DOHH2 (cell line): Measurements from ENCODE around the gene CAMTA1.

Source experiments
- EZH2phosphoT487 ChIP-seq: fragments of 200-600 bp; sonication (generic); IDR thresholded peaks from 2 replicates; pipeline ENCODE4 v1.6.1; 2017; ENCODE audit warnings: borderline replicate concordance, mild to moderate bottlenecking, antibody characterized with exemption, low read length, moderate library complexity, mixed read lengths
- TF ChIP-seq, protein P1 (sequence below): fragments of 200-600 bp; sonication (generic); IDR thresholded peaks from one replicate; pipeline ENCODE4 v1.5.1; 2014; ENCODE audit warnings: antibody characterized with exemption, mild to moderate bottlenecking, low read depth, low read length; ENCODE audit not compliant: poor library complexity, severe bottlenecking

GRCh38 chr1:7348073-7348472, 562.8 kb downstream of the CAMTA1 start:
- TF ChIP-seq, protein P1, sequence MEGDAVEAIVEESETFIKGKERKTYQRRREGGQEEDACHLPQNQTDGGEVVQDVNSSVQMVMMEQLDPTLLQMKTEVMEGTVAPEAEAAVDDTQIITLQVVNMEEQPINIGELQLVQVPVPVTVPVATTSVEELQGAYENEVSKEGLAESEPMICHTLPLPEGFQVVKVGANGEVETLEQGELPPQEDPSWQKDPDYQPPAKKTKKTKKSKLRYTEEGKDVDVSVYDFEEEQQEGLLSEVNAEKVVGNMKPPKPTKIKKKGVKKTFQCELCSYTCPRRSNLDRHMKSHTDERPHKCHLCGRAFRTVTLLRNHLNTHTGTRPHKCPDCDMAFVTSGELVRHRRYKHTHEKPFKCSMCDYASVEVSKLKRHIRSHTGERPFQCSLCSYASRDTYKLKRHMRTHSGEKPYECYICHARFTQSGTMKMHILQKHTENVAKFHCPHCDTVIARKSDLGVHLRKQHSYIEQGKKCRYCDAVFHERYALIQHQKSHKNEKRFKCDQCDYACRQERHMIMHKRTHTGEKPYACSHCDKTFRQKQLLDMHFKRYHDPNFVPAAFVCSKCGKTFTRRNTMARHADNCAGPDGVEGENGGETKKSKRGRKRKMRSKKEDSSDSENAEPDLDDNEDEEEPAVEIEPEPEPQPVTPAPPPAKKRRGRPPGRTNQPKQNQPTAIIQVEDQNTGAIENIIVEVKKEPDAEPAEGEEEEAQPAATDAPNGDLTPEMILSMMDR: no peak
- TF ChIP-seq EZH2phosphoT487: no peak
